A549 (cell line): ENCODE measurements around the gene DYNC1I1.

Source experiments
- ESRRA ChIP-seq: fragments of 150-350 bp; IDR thresholded peaks from 2 replicates; pipeline ENCODE4 v1.6.1; 2014; ENCODE audit warnings: mild to moderate bottlenecking, low read length, borderline replicate concordance
- NR3C1 ChIP-seq: fragments of >200 bp; sonication (Bioruptor Twin); formaldehyde crosslinking; IDR thresholded peaks from 3 replicates; pipeline ENCODE4 v1.6.1; 2017
- TF ChIP-seq, protein P1 (sequence below): fragments of >200 bp; sonication (Bioruptor Twin); formaldehyde crosslinking; IDR thresholded peaks from 3 replicates; pipeline ENCODE4 v1.5.1; 2016
- TF ChIP-seq, protein P2 (sequence below): fragments of 250-450 bp; sonication (Bioruptor Pico); IDR thresholded peaks from 2 replicates; pipeline ENCODE4 v1.5.0; 2021; ENCODE audit warnings: mild to moderate bottlenecking, moderate library complexity, borderline replicate concordance

DNA sequence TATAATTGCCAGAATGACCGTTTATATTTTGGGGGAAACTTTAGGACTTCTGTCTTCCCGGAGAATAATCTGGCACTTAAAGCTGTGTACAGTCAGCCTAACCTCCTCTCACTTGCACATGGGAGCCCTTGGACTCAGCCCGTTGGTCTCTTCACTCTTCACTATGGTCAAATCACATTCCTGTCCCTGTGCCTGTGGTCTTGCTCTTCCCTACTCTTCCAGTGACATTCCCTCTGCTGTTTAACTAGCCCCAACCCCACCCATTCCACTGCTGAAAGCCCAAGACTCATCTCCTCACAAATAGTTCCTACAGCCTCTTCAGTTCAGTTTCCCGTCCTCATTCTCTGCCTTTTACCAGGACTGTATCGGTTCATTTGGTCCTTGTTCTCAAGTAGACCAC is 135.0 kb downstream of the DYNC1I1 start:
- TF ChIP-seq, protein P1, sequence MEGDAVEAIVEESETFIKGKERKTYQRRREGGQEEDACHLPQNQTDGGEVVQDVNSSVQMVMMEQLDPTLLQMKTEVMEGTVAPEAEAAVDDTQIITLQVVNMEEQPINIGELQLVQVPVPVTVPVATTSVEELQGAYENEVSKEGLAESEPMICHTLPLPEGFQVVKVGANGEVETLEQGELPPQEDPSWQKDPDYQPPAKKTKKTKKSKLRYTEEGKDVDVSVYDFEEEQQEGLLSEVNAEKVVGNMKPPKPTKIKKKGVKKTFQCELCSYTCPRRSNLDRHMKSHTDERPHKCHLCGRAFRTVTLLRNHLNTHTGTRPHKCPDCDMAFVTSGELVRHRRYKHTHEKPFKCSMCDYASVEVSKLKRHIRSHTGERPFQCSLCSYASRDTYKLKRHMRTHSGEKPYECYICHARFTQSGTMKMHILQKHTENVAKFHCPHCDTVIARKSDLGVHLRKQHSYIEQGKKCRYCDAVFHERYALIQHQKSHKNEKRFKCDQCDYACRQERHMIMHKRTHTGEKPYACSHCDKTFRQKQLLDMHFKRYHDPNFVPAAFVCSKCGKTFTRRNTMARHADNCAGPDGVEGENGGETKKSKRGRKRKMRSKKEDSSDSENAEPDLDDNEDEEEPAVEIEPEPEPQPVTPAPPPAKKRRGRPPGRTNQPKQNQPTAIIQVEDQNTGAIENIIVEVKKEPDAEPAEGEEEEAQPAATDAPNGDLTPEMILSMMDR, result no peak
- no peak for TF ChIP-seq ESRRA
- TF ChIP-seq, protein P2, sequence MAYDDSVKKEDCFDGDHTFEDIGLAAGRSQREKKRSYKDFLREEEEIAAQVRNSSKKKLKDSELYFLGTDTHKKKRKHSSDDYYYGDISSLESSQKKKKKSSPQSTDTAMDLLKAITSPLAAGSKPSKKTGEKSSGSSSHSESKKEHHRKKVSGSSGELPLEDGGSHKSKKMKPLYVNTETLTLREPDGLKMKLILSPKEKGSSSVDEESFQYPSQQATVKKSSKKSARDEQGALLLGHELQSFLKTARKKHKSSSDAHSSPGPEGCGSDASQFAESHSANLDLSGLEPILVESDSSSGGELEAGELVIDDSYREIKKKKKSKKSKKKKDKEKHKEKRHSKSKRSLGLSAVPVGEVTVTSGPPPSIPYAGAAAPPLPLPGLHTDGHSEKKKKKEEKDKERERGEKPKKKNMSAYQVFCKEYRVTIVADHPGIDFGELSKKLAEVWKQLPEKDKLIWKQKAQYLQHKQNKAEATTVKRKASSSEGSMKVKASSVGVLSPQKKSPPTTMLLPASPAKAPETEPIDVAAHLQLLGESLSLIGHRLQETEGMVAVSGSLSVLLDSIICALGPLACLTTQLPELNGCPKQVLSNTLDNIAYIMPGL (CRISPR knock-in tag), result no peak
- TF ChIP-seq NR3C1, result no peak
